GM12801 (cell line): Measurements from ENCODE around the gene GRB7.

Source experiments
- TF ChIP-seq, protein P1 (sequence below): IDR thresholded peaks from one replicate; pipeline ENCODE4 v1.5.1; 2011; ENCODE audit warnings: control low read depth; ENCODE audit not compliant: insufficient read length; ENCODE audit errors: extremely low read depth

GRB7 gene

GRCh38 chr17:39714234-39714633, 23.5 kb upstream of the GRB7 start:
- TF ChIP-seq, protein P1, sequence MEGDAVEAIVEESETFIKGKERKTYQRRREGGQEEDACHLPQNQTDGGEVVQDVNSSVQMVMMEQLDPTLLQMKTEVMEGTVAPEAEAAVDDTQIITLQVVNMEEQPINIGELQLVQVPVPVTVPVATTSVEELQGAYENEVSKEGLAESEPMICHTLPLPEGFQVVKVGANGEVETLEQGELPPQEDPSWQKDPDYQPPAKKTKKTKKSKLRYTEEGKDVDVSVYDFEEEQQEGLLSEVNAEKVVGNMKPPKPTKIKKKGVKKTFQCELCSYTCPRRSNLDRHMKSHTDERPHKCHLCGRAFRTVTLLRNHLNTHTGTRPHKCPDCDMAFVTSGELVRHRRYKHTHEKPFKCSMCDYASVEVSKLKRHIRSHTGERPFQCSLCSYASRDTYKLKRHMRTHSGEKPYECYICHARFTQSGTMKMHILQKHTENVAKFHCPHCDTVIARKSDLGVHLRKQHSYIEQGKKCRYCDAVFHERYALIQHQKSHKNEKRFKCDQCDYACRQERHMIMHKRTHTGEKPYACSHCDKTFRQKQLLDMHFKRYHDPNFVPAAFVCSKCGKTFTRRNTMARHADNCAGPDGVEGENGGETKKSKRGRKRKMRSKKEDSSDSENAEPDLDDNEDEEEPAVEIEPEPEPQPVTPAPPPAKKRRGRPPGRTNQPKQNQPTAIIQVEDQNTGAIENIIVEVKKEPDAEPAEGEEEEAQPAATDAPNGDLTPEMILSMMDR, result no peak

GRCh38 chr17:39715375-39716072, 22.2 kb upstream of the GRB7 start:
- TF ChIP-seq, protein P1, result no peak

GRCh38 chr17:39716073-39716818, 21.5 kb upstream of the GRB7 start:
- TF ChIP-seq, protein P1, result no peak

DNA sequence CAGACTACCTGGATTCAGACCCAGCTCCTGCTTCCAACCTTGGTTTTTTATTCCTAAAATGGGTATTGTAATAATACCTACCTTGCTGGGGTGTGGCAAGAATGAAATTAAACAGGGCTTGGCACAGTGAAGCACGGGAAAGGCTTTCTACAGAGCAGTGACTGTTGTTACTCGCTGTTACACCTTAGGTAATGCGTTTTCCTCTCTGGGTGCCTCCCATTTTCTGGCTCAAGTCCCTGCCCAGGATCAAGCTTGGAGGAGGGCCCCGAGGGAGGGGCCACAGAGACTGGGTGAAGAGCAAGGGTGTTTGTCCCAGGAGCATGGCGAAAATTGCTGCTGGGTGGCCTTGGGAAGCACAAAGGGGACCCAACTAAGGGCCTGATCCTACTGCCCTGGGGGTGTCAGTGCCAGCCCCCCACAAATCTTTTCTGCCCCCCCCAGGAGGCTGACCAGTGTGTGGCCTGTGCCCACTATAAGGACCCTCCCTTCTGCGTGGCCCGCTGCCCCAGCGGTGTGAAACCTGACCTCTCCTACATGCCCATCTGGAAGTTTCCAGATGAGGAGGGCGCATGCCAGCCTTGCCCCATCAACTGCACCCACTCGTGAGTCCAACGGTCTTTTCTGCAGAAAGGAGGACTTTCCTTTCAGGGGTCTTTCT, 20.7 kb upstream of the GRB7 start:
- TF ChIP-seq, protein P1, result no peak

GRCh38 chr17:39717660-39718059, 20.1 kb upstream of the GRB7 start:
- TF ChIP-seq, protein P1, result no peak

DNA sequence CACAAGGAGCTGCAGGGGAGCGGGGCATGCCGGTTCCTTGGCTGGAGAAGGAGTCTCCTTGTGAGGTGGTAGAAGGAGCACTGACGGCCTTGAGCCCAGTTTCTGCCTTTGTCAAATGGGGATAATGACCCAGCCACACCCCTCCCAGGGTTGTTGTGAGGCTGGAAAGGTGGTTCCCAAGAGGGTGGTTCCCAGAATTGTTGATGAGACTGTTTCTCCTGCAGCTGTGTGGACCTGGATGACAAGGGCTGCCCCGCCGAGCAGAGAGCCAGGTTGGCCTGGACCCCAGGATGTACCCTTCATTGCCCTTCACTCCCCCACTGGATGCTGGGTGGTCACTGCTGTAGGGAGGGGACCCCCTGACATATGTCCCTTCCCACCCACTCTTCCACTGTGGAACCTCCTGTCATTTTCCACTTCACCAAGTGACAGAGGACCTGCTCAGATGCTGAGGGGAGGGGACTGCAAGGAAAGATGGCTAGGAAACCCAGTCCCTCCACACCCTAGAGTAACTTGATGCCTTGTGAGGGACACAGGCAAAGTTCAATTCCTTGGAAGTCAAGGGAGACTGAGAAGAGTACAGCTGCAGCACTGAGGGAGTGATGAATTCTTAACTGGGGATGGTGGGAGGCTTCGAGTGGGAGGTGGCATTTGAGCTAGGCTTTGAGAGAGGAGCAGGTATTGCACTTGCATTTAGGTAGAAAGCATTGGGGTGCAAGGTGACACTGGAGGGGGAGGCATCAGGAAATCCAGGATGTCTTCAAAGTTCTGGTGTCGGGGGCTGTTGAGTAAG, 18.0 kb upstream of the GRB7 start:
- TF ChIP-seq, protein P1, result no peak

GRCh38 chr17:39722104-39722503, 15.6 kb upstream of the GRB7 start:
- TF ChIP-seq, protein P1, result no peak
